ENCODE measurements around the gene NPY5R.

Gene NPY5R

DNA sequence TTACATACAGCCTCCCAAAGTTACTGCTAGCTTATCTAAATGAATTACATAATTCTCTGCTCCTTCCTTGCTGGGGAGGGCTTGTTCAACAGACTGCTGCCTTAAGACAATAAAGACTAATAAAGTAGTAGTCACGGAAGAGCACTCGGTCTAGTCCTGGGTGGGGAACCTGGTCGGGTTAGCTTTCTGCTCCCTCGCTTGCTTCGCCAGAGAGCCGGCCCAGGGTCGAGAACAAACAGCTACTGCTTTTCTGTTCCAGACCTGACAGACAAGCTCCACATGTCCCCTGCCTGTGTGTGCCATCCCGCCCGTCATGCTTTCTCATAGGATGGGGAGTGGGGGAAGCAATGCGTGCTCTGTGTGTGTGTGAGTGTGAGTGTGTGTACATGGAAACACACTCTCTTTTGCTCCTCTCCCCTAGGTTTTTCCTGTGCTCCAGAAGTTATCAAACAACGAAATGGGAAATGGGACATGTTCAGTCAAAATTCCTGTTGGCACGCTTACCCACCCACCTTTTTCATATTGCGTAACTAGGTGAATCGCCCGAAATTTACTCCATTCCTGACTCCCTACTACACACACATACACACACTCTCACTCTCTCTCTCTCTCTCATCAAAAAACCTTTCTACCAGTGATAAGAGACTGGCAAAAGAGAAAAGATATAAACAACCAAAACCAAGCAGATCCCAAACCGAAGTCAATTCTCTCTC, 12.6 kb upstream of the NPY5R start:
- DNase-seq (ENCODE audit: low spot score): no peak
- in situ Hi-C loops (cut with MboI; ENCODE audit: low sequenced_read_pairs, unreplicated experiment): loop anchor here (25.0 kb wide), 1 partner anchor 219 kb away; no protein-coding TSS in a partner anchor
- TF ChIP-seq, protein P1, sequence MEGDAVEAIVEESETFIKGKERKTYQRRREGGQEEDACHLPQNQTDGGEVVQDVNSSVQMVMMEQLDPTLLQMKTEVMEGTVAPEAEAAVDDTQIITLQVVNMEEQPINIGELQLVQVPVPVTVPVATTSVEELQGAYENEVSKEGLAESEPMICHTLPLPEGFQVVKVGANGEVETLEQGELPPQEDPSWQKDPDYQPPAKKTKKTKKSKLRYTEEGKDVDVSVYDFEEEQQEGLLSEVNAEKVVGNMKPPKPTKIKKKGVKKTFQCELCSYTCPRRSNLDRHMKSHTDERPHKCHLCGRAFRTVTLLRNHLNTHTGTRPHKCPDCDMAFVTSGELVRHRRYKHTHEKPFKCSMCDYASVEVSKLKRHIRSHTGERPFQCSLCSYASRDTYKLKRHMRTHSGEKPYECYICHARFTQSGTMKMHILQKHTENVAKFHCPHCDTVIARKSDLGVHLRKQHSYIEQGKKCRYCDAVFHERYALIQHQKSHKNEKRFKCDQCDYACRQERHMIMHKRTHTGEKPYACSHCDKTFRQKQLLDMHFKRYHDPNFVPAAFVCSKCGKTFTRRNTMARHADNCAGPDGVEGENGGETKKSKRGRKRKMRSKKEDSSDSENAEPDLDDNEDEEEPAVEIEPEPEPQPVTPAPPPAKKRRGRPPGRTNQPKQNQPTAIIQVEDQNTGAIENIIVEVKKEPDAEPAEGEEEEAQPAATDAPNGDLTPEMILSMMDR (IDR thresholded peaks at IDR 0.05; ENCODE audit: borderline replicate concordance, control extremely low read depth, extremely low read depth, insufficient read depth, missing control alignments): no peak

DNA sequence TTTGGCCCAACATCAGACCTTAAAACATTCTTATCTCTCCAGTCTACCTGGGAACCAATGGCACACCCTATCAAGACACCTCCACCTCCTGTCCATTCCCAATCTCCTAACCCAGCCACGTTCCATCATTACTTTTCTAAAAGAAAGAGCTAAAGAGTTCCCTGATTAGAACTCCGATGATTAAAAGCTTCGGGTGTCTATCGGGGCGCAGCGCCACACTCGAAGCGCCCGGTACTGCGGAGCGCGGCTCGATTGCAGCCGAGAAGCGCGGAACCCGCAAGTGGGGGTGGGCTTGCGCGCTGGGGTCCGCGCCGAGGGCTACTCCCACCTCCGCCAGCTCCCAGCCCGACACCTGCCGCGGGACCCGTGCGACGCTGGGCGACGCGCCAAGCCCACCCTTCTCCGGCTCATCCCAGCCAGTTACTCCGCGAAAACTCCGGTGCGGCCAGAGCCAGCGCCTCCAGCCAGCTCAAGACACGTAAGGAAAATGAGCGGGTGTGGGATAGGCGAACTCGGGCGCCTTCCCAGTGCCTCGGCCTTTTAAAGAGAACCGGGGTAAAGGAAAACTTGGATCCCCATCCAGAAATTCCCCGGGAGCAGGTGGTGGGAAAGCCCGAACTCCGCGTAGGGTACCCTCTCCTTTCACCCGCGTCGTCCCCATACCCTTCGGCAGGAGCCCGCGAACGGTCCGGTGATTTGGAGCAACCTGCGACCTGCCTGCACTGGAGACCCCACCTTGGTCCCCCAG, 11.9 kb upstream of the NPY5R start:
- TF ChIP-seq, protein P1 (IDR thresholded peaks at IDR 0.05; ENCODE audit: borderline replicate concordance, control extremely low read depth, extremely low read depth, insufficient read depth, missing control alignments): no peak
- peak; percentile 33 for DNase-seq (ENCODE audit: low spot score)
- in situ Hi-C loops (cut with MboI; ENCODE audit: low sequenced_read_pairs, unreplicated experiment): loop anchor here (25.0 kb wide), 1 partner anchor 220 kb away; no protein-coding TSS in a partner anchor

DNA sequence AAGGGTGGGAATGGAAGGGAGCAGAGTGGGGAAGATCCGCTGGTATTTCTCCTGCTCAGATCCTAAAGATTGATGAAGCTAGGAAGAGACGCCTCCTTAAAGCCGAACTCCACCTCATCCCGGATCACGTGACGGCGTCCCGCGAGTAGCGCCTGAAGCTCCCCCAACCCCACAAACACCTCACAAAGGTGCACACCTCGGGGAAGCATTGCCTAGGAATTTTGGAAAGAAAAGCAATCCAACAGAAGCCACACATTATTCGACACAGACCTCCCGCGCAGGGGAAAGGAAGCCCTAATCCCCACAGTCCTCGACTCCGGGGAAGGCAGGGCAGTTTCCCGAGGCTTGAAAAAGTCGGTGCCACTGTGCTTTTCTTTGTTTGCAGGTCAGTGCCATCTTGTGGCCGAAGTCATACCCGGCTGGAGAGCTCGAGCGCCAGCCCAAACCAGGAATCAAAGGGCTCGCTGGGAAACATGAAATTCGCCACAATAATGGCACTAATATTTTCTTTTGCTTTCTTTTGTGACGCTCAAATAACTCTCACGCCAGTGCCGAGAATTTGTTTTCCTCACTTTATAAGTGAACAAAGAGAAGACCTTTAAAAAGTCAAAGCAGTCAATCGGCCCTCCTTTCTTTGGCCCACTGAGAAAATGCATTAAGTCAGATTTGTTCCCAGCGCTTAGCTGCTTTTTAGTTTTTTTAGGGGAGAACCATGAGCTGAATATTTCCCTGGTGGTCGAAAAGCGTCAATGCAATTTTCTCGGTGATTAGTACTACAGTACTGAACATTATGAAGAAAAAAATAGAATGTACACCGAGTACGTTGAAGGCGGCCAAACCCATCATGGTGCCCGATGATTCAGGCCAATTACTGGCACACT, 10.9 kb upstream of the NPY5R start, which contains the start of gene NPY1R:
TSS of gene NPY1R (minus strand) at position 71 of the 881 bp plus-strand sequence. CDS start 6,042 bp downstream, outside the sequence.
- in situ Hi-C loops (cut with MboI; ENCODE audit: low sequenced_read_pairs, unreplicated experiment): loop anchor here (25.0 kb wide), 1 partner anchor 220 kb away; no protein-coding TSS in a partner anchor
- TF ChIP-seq, protein P1 (IDR thresholded peaks at IDR 0.05; ENCODE audit: borderline replicate concordance, control extremely low read depth, extremely low read depth, insufficient read depth, missing control alignments): peak; percentile 45
- peak; percentile 65 for DNase-seq (ENCODE audit: low spot score)

DNA sequence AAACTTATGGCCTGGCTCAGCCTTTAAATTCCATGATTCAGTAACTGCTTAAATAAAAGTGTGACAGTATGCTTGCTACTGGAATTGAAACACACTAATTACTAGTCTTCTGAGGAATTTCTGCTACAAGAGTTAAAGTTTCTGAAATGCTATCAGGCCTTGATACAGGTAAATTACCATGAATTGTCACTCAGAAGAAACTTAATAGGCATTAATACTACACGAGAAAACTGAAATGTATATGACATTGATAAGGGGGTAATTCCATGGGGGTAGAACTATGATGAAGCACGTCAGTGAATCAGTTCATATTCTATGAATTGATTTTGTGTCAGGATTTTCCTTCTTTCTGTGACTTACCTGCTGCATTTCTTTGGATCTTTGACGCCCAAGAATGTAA, 8.3 kb upstream of the NPY5R start:
- DNase-seq (ENCODE audit: low spot score): no peak
- in situ Hi-C loops (cut with MboI; ENCODE audit: low sequenced_read_pairs, unreplicated experiment): loop anchor here (25.0 kb wide), 1 partner anchor 223 kb away; no protein-coding TSS in a partner anchor
- TF ChIP-seq, protein P1 (IDR thresholded peaks at IDR 0.05; ENCODE audit: borderline replicate concordance, control extremely low read depth, extremely low read depth, insufficient read depth, missing control alignments): no peak

DNA sequence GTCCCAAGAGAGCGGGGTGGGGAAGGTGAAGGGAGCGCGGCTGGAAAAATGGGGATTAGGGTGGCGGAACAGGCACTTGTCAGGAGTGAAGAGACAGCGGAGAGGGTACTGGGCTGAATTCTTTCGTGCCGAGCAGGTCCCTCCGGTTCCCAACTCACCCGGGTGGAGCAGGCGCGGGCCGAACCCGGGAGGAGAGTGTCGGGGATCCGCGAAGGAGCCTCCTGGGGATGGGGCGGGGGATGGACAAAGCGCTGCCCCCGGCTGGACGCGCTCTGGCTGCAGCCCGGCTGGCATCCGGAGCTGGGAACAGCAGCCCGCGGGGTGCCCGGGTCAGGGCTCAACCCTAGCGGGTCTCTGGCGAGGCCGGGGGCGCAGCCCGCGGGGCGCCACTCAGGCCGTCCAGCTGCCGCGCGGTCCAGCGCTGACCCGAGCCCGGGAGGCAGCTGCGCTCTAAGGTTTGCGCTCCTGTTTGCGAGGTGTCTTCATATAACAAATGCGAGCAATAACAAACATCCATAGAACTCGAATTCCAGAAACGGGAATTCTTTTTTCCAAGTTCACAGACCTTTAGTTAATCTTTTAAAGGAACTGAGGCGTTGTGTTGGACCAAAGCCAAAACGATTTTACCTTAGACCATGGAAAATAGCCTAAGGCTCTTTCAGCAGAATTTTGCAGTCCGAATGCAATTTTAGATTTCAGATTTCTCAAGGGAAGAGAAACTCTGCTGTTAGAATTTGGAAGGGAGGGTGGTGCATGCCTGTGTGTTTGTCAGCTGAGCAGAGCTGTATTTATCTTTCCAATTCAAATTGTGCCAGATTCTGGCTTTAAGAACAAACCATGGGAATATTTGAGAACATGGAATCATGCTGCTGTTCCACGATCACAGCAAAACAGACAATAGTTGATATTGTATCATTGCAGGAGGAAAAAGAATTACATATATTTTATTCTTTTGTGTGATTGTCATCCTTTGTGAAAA, 744 bp downstream of the NPY5R start:
- in situ Hi-C loops (cut with MboI; ENCODE audit: low sequenced_read_pairs, unreplicated experiment): loop anchor here (25.0 kb wide), 1 partner anchor 232 kb away; no protein-coding TSS in a partner anchor
- DNase-seq (ENCODE audit: low spot score): no peak
- TF ChIP-seq, protein P1 (IDR thresholded peaks at IDR 0.05; ENCODE audit: borderline replicate concordance, control extremely low read depth, extremely low read depth, insufficient read depth, missing control alignments): no peak

All from GM13976 (cell line).